Gastrocnemius medialis (tissue), 4 donors: Measurements from ENCODE around the gene MTA1. TPM values are rescaled to one million over a fixed set of nuclear protein-coding genes. Genes with fewer than 3 reads are reported as not detected.

Experiments
- ATAC-seq, 2 donors: fragments of 150-250 bp; one replicate each; pipeline ENCODE4 v1.9.1; 2016
- DNase-seq, 2 donors: peaks; one replicate each; pipeline ENCODE4 v3.0.0-alpha.2; 2019
- H3K27ac ChIP-seq, 4 donors: fragments of 200-600 bp; sonication (generic); 1 replicate in 1 of 4; 2 replicates in 3 of 4; pipeline ENCODE4 v1.5.1; 2016 to 2018; ENCODE audit warnings: mild to moderate bottlenecking in 2 of 4, moderate library complexity in 1 of 4
- H3K27me3 ChIP-seq, 3 donors: fragments of 200-600 bp; sonication (generic) in 2 of 3; 1 replicate in 1 of 3; 2 replicates in 2 of 3; pipeline versions ENCODE4 v1.5.1 to v1.6.0; 2016 to 2019; ENCODE audit warnings: mild to moderate bottlenecking in 1 of 3, moderate library complexity in 1 of 3
- H3K36me3 ChIP-seq, 2 donors: fragments of 200-600 bp; sonication (generic) in 1 of 2; one replicate each; pipeline ENCODE4 v1.5.1; 2017 to 2018
- H3K4me1 ChIP-seq, 2 donors: fragments of 200-600 bp; sonication (generic) in 1 of 2; one replicate each; pipeline ENCODE4 v1.5.1; 2016 to 2017; ENCODE audit warnings: mild to moderate bottlenecking in 2 of 2
- H3K4me3 ChIP-seq, 4 donors: fragments of 200-600 bp; sonication (generic) in 3 of 4; 1 replicate in 1 of 4; 2 replicates in 3 of 4; pipeline ENCODE4 v1.5.1; 2016 to 2019; ENCODE audit warnings: mild to moderate bottlenecking in 2 of 4
- H3K9me3 ChIP-seq, 3 donors: fragments of 200-600 bp; sonication (generic) in 2 of 3; 1 replicate in 1 of 3; 2 replicates in 2 of 3; pipeline ENCODE4 v1.5.1; 2016 to 2019
- CTCF ChIP-seq, 5 experiments: fragments of 450-650 bp in 3 of 5; fragments of 200-600 bp in 2 of 5; sonication (generic) in 2 of 5; IDR thresholded peaks in 4 of 5; conservative IDR thresholded peaks in 1 of 5; 1 replicate in 4 of 5; 2 replicates in 1 of 5; pipeline ENCODE4 v1.5.1; 2016 to 2019; ENCODE audit warnings: antibody characterized with exemption in 5 of 5, mild to moderate bottlenecking in 3 of 5, moderate library complexity in 3 of 5
- POLR2A ChIP-seq, 2 donors: fragments of 450-650 bp; IDR thresholded peaks; one replicate each; pipeline ENCODE4 v1.6.1; 2017; ENCODE audit warnings: antibody characterized with exemption in 2 of 2, mild to moderate bottlenecking in 2 of 2, moderate library complexity in 2 of 2
- in situ Hi-C, 4 donors: fragments of 200-750 bp; cut with MboI; loops; one replicate each; pipeline versions ENCODE4 v1.15.0 to v1.8.0; 2017; ENCODE audit warnings: low sequenced_read_pairs in 4 of 4
- intact Hi-C: fragments of 100-400 bp; cut with DNase I; formaldehyde crosslinking; loops from one replicate; pipeline ENCODE4 v1.15.1; 2023; ENCODE audit warnings: low total_unique reads
- total RNA-seq, 4 donors: library from RNA; depleted of rRNA; stranded (reverse); fragments of >200 nt; gene quantifications; one replicate each; pipeline versions ENCODE4 v1.1.0 to v1.2.3, GENCODE V29; 2016

MTA1 gene
- total RNA-seq, 4 donors from 2014 or later, result 18.2 to 30.8 (median 28.2) TPM

GRCh38 chr14:105476097-105476830 is 56.6 kb downstream of the MTA1 start:
- H3K4me1 ChIP-seq, result peaks cover 34 to 61% of the 10 kb centered on the region in 2 donors
- peak overlapping the region; percentile 73 to 84 (median 76) for H3K27ac ChIP-seq
- H3K36me3 ChIP-seq, result no peaks in the 10 kb centered on the region
- in situ Hi-C loops (loop anchor here in 1 of 4 donors (25.0 kb wide), 1 partner anchor 114 kb away; no protein-coding TSS in a partner anchor), intact Hi-C loops (no loop called here)
- peaks cover 0 to 4% (median 0%) of the 10 kb centered on the region in 3 donors for H3K27me3 ChIP-seq
- ATAC-seq (peak in 1 of 2 donors; percentile 6), DNase-seq (peak in 1 of 2 donors; percentile 46)
- TF ChIP-seq POLR2A (IDR thresholded peaks at IDR 0.05), result no peak
- TF ChIP-seq CTCF (IDR thresholded peaks at IDR 0.05 in 4 of 5, conservative IDR thresholded peaks at IDR 0.05 in 1 of 5), result no peak
- peak overlapping the region; percentile 48 to 71 (median 56) for H3K4me3 ChIP-seq
- no peaks in the 10 kb centered on the region for H3K9me3 ChIP-seq

GRCh38 chr14:105476831-105477659 is 57.4 kb downstream of the MTA1 start:
- in situ Hi-C loops, result loop anchor here in 1 of 4 donors (25.0 kb wide), 1 partner anchor 115 kb away; no protein-coding TSS in a partner anchor
- DNase-seq (no peak), ATAC-seq (no peak)
- H3K36me3 ChIP-seq, result no peaks in the 10 kb centered on the region
- H3K9me3 ChIP-seq, result no peaks in the 10 kb centered on the region
- peaks cover 0 to 4% (median under 1%) of the 10 kb centered on the region in 3 donors for H3K27me3 ChIP-seq
- H3K4me3 ChIP-seq, result peak overlapping the region; percentile 48 to 71 (median 56)
- peaks cover 31 to 59% of the 10 kb centered on the region in 2 donors for H3K4me1 ChIP-seq
- TF ChIP-seq POLR2A (IDR thresholded peaks at IDR 0.05) (no peak), CTCF (IDR thresholded peaks at IDR 0.05 in 4 of 5, conservative IDR thresholded peaks at IDR 0.05 in 1 of 5) (no peak)
- peak overlapping the region; percentile 73 to 84 (median 76) for H3K27ac ChIP-seq
- intact Hi-C loops, result no loop called here

- Histone ChIP-seq H3K4me1 (peaks cover 31 to 59% of the 10 kb centered on the region in 2 donors), H3K36me3 (no peaks in the 10 kb centered on the region), H3K27ac (peak overlapping the region in 2 of 4 donors; percentile 76 to 84), H3K27me3 (peaks cover 0 to 7% (median 4%) of the 10 kb centered on the region in 3 donors), H3K4me3 (peak overlapping the region in 1 of 4 donors; percentile 60), H3K9me3 (no peaks in the 10 kb centered on the region)
- in situ Hi-C loops (loop anchor here in 1 of 4 donors (25.0 kb wide), 1 partner anchor 116 kb away; no protein-coding TSS in a partner anchor), intact Hi-C loops (no loop called here)
- no peak for ATAC-seq
- DNase-seq, result no peak
- TF ChIP-seq POLR2A (IDR thresholded peaks at IDR 0.05) (no peak), CTCF (IDR thresholded peaks at IDR 0.05 in 4 of 5, conservative IDR thresholded peaks at IDR 0.05 in 1 of 5) (no peak)
Observed at GRCh38 chr14:105477660-105478397, 58.2 kb downstream of the MTA1 start.
